Upper lobe of left lung (tissue), 6 donors: ENCODE data around the gene C2orf78. TPM values are rescaled to one million over a fixed set of nuclear protein-coding genes. Genes with fewer than 3 reads are reported as not detected.
"Not testable (repeated sequence)": the region's sequence is repeated elsewhere in the genome, so short reads cannot be mapped to it uniquely, and the experiment has no call there.

Experiments
- ATAC-seq, 2 donors: fragments of 200-7000 bp; cut with Tn5 transposase; one replicate each; pipeline ENCODE4 v1.9.1; 2022; ENCODE audit warnings: mild to moderate bottlenecking in 2 of 2, moderate library complexity in 2 of 2; ENCODE audit not compliant: low FRiP score in 2 of 2
- DNase-seq, 2 donors: peaks; one replicate each; pipeline ENCODE4 v3.0.0-alpha.2; 2019 to 2020
- H3K27ac ChIP-seq, 4 donors: fragments of 200-600 bp; sonication (generic); one replicate each; pipeline ENCODE4 v1.5.1; 2016 to 2019
- H3K27me3 ChIP-seq, 4 donors: fragments of 200-600 bp; sonication (generic); one replicate each; pipeline ENCODE4 v1.5.1; 2017 to 2019
- H3K36me3 ChIP-seq, 4 donors: fragments of 200-600 bp; sonication (generic); one replicate each; pipeline ENCODE4 v1.5.1; 2016 to 2019
- H3K4me1 ChIP-seq, 4 donors: fragments of 200-600 bp; sonication (generic); one replicate each; pipeline ENCODE4 v1.5.1; 2018 to 2019
- H3K4me3 ChIP-seq, 4 donors: fragments of 200-600 bp; sonication (generic); one replicate each; pipeline ENCODE4 v1.5.1; 2017 to 2019; ENCODE audit warnings: mild to moderate bottlenecking in 2 of 4, moderate library complexity in 1 of 4
- H3K9me3 ChIP-seq, 4 donors: fragments of 200-600 bp; sonication (generic); one replicate each; pipeline ENCODE4 v1.5.1; 2018 to 2019
- CTCF ChIP-seq, 6 experiments: fragments of 450-650 bp in 4 of 6; fragments of 200-600 bp in 2 of 6; sonication (generic) in 2 of 6; IDR thresholded peaks; one replicate each; pipeline ENCODE4 v1.5.1; 2016 to 2019; ENCODE audit warnings: antibody characterized with exemption in 6 of 6
- EP300 ChIP-seq, 4 donors: sonication (generic); formaldehyde crosslinking; IDR thresholded peaks; one replicate each; pipeline ENCODE4 v1.5.1; 2017; ENCODE audit warnings: antibody characterized with exemption in 4 of 4, control low read depth in 2 of 4
- POLR2A ChIP-seq, 4 donors: fragments of 450-650 bp; IDR thresholded peaks; one replicate each; pipeline ENCODE4 v1.5.1; 2016 to 2017; ENCODE audit warnings: antibody characterized with exemption in 4 of 4, mild to moderate bottlenecking in 2 of 4
- POLR2AphosphoS5 ChIP-seq, 2 donors: sonication (generic); formaldehyde crosslinking; IDR thresholded peaks; one replicate each; pipeline ENCODE4 v1.5.1; 2017; ENCODE audit warnings: antibody characterized with exemption in 2 of 2
- WGBS, 2 donors: methylation state at CpG; one replicate each; pipeline ENCODE4 v1.1.5; 2017 to 2018; 5-methylcytosine and 5-hydroxymethylcytosine counted together
- total RNA-seq, 6 donors: library from RNA; depleted of rRNA in 4 of 6; stranded (reverse); fragments of >200 nt in 4 of 6; gene quantifications; one replicate each; pipeline versions ENCODE4 v1.1.0 to v1.2.1, GENCODE V29; 2016 to 2021
- donor health status: DM: no; HTN: no; CAD: no; lungs with moderate emphysema.
- donor health status: DM: no; HTN: yes; CAD: no; lungs with severe emphysema.

C2orf78 gene
- total RNA-seq, 6 donors from 2014 or later: not detected

- no peaks in the 10 kb centered on the region for H3K9me3 ChIP-seq
- H3K36me3 ChIP-seq: peaks cover 0 to 24% (median 4%) of the 10 kb centered on the region in 4 donors
- 89 to 95% methylated on average over 2 of the region's 2 CpGs for WGBS, 2 donors
- ATAC-seq: no peak
- no peak for DNase-seq
- no peak for TF ChIP-seq POLR2AphosphoS5 (IDR thresholded peaks at IDR 0.05)
- no peak for TF ChIP-seq CTCF (IDR thresholded peaks at IDR 0.05)
- TF ChIP-seq POLR2A (IDR thresholded peaks at IDR 0.05): no peak
- TF ChIP-seq EP300 (IDR thresholded peaks at IDR 0.05): no peak
- H3K4me3 ChIP-seq: no peak overlapping the region
- H3K4me1 ChIP-seq: peaks cover 6 to 17% (median 15%) of the 10 kb centered on the region in 4 donors
- H3K27me3 ChIP-seq: no peaks in the 10 kb centered on the region
- H3K27ac ChIP-seq: no peak overlapping the region
Observed at GRCh38 chr2:73740767-73741166, 43.2 kb upstream of the C2orf78 start.

DNA sequence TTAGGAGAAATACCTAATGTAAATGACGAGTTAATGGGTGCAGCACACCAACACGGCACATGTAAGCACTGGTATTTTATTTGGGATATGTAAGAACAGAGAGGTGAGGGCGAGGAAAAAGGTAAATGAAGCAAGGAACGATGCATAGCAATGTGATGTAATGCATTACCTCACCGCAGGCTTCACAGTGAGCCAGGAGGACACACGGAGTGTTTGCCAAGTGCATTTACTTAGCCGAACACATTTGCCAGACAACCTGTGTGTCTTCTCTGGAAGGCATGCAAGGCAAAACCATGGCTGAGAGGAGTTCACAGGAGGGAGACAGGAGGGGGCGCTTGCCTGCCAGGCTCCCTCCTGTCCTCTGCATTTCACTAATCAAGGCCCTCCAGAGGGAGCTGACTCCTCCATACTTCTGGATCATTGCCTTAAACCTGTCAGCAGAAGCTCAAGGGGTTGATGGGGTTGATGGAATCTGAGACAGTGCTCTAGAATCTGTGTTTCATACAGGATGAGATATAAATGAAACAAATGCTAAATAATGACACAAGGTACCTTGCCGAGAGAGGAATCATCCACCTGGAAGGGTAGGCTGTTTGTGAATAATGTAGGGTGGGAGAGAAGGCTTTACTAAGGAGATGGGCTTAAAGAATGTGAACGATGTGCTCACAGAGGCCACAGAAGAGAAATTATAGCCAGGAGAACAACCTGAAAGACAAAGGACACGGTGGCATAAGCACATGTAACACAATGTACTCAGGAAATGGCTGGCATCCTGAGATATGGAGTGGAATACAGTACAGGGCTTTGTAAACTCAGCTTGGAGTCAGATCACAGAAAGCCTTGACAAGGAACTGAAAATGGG, 37.7 kb upstream of the C2orf78 start:
- WGBS, 2 donors: 80 to 86% methylated on average over 11 of the region's 11 CpGs

DNA sequence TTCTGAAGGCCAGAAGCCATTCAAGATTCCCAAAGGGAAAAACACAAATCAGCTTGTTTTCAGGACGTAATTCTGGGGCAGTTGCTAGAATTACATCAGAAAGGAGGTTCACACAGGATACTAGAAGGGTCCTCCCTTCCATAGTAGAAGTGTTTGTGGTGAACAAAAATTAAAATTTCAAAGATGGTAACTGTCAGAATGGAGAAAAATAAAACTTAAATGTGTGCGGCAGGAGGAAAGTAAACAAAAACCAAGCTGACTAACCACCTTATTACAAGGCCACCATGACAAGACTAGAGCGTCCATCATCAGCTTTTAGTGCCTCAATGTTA, 37.1 kb upstream of the C2orf78 start:
- Histone ChIP-seq H3K27me3 (no peaks in the 10 kb centered on the region), H3K4me1 (peaks cover 0 to 6% (median 2%) of the 10 kb centered on the region in 4 donors), H3K9me3 (no peaks in the 10 kb centered on the region), H3K27ac (peak overlapping the region in 3 of 4 donors; percentile 45 to 77 (median 74)), H3K36me3 (peaks cover 0 to 31% (median 16%) of the 10 kb centered on the region in 4 donors), H3K4me3 (no peak overlapping the region)
- DNase-seq: no peak
- no peak for ATAC-seq
- WGBS, 2 donors: 71 to 72% methylated on average over 3 of the region's 3 CpGs
- no peak for TF ChIP-seq EP300 (IDR thresholded peaks at IDR 0.05)
- TF ChIP-seq CTCF (IDR thresholded peaks at IDR 0.05): no peak

More for the DNA sequence above, 37.7 kb upstream of the C2orf78 start:
- Histone ChIP-seq H3K36me3 (peaks cover 0 to 27% (median 16%) of the 10 kb centered on the region in 4 donors), H3K9me3 (no peaks in the 10 kb centered on the region), H3K4me3 (no peak overlapping the region), H3K27ac (peak overlapping the region in 3 of 4 donors; percentile 45 to 77 (median 74)), H3K27me3 (no peaks in the 10 kb centered on the region), H3K4me1 (peaks cover 0 to 6% (median 2%) of the 10 kb centered on the region in 4 donors)
- peak in 2 of 4 donors; percentile 84 to 95 for TF ChIP-seq EP300 (IDR thresholded peaks at IDR 0.05)
- no peak for TF ChIP-seq CTCF (IDR thresholded peaks at IDR 0.05)
- TF ChIP-seq POLR2AphosphoS5 (IDR thresholded peaks at IDR 0.05): peak; percentile 17 to 62
- no peak for TF ChIP-seq POLR2A (IDR thresholded peaks at IDR 0.05)
- DNase-seq (no peak), ATAC-seq (no peak)

- peaks cover 0 to 41% (median 25%) of the 10 kb centered on the region in 4 donors for H3K36me3 ChIP-seq
- peaks cover 0 to 6% (median 2%) of the 10 kb centered on the region in 4 donors for H3K4me1 ChIP-seq
- no peaks in the 10 kb centered on the region for H3K9me3 ChIP-seq
- no peak overlapping the region for H3K27ac ChIP-seq
- ATAC-seq: no peak
- DNase-seq: no peak
- whole genome bisulfite sequencing, 2 donors: 70 to 82% methylated on average over 2 of the region's 2 CpGs
- no peak overlapping the region for H3K4me3 ChIP-seq
- no peaks in the 10 kb centered on the region for H3K27me3 ChIP-seq
- TF ChIP-seq EP300 (IDR thresholded peaks at IDR 0.05) (no peak), POLR2AphosphoS5 (IDR thresholded peaks at IDR 0.05) (no peak), POLR2A (IDR thresholded peaks at IDR 0.05) (no peak), CTCF (IDR thresholded peaks at IDR 0.05) (no peak)
Observed at GRCh38 chr2:73749314-73749713, 34.7 kb upstream of the C2orf78 start.

GRCh38 chr2:73754332-73754731, 29.7 kb upstream of the C2orf78 start:
- H3K27ac ChIP-seq, H3K9me3 ChIP-seq, ATAC-seq, H3K4me1 ChIP-seq, H3K4me3 ChIP-seq, DNase-seq, H3K27me3 ChIP-seq: not testable (repeated sequence)
- 85 to 98% methylated on average over 7 of the region's 7 CpGs for WGBS, 2 donors
- H3K36me3 ChIP-seq: peaks cover 0 to 58% (median 27%) of the 10 kb centered on the region in 4 donors
